ENCODE data around the gene ZP1.

DNA sequence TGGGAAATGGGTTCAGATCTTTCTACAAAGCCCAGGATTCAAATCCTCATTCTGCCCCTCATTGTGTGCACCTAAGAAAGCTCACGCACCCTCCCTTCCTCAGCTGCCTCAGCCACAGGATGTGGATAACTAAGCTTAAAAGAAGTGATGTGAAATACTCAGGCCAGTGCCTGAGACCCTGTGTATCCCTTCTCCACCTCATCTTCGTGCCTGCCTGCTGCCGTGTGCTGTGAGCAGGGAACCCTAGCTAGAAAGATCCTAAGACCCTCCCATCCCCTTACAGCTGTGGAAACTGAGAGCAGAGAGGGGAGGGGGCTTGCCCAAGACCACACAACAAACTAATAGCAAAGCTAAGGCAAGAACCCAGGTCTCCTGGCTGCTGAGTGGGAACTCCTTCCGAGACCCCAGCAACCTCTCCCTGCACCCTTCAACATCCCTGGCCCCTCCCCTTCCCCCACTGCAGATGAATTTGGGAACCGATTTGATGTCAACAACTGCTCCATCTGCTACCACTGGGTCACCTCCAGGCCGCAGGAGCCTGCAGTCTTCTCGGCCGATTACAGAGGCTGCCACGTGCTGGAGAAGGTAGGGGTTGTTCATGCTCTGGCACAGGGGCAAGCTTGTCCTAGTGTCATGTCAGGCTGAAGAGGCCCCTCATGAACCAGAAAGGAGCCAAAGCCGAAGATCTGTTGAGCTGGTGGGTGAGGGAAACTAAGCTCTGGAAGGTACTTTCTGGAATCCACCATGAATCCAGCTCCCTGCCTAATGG, 1.5 kb downstream of the ZP1 start:
- TF ChIP-seq CTCF (IDR thresholded peaks at IDR 0.05; ENCODE audit: control extremely low read depth in 1 of 3, insufficient read depth in 1 of 3, low read depth in 1 of 3, low read length in 3 of 3), result no peak
- TF ChIP-seq EP300 (IDR thresholded peaks at IDR 0.05; ENCODE audit: borderline replicate concordance in 1 of 2, low read depth in 2 of 2, low read length in 2 of 2), result no peak
- TF ChIP-seq POLR2A (IDR thresholded peaks at IDR 0.05; ENCODE audit: control extremely low read depth in 1 of 2, low read depth in 2 of 2, low read length in 2 of 2), result no peak
- TF ChIP-seq, protein P1, sequence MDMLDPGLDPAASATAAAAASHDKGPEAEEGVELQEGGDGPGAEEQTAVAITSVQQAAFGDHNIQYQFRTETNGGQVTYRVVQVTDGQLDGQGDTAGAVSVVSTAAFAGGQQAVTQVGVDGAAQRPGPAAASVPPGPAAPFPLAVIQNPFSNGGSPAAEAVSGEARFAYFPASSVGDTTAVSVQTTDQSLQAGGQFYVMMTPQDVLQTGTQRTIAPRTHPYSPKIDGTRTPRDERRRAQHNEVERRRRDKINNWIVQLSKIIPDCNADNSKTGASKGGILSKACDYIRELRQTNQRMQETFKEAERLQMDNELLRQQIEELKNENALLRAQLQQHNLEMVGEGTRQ (IDR thresholded peaks at IDR 0.05; ENCODE audit: low read length), result no peak
- TF ChIP-seq YY1 (IDR thresholded peaks at IDR 0.05; ENCODE audit: low read depth, low read length), result no peak
- TF ChIP-seq, protein P2, sequence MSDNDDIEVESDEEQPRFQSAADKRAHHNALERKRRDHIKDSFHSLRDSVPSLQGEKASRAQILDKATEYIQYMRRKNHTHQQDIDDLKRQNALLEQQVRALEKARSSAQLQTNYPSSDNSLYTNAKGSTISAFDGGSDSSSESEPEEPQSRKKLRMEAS (IDR thresholded peaks at IDR 0.05), result no peak
- no peak for TF ChIP-seq SRF (IDR thresholded peaks at IDR 0.05; ENCODE audit: low read depth, low read length)
- TF ChIP-seq SIN3A (conservative IDR thresholded peaks at IDR 0.05 in 1 of 2, IDR thresholded peaks at IDR 0.05 in 1 of 2; ENCODE audit: low read depth in 1 of 2, low read length in 2 of 2), result no peak
- no peak for TF ChIP-seq CREB1 (IDR thresholded peaks at IDR 0.05)
- TF ChIP-seq CEBPB (IDR thresholded peaks at IDR 0.05; ENCODE audit: low read depth, low read length), result no peak
- TF ChIP-seq RFX5 (IDR thresholded peaks at IDR 0.05; ENCODE audit: borderline replicate concordance, low read depth, low read length), result no peak
- no peak for TF ChIP-seq JUND (IDR thresholded peaks at IDR 0.05; ENCODE audit: low read length)
- TF ChIP-seq JUN (IDR thresholded peaks at IDR 0.05; ENCODE audit: low read depth, low read length), result no peak
